AG04450 (cell line): Measurements from ENCODE around the gene SLC49A3. TPM values are rescaled to one million over a fixed set of nuclear protein-coding genes. Genes with fewer than 3 reads are reported as not detected.

Source experiments
- CTCF ChIA-PET: fragments of 300-600, 350-600 bp; formaldehyde crosslinking; extraction: SDS; loops from one replicate; lab custom pipeline; 2022; ENCODE audit warnings: antibody characterized with exemption, inconsistent platforms; lab: Charles Lee
- POLR2A ChIA-PET: fragments of 350-600 bp; formaldehyde crosslinking; extraction: SDS; loops from one replicate; lab custom pipeline; 2021; ENCODE audit warnings: antibody characterized with exemption, inconsistent platforms; lab: Yijun Ruan, JAX
- DNase-seq: peaks from one replicate; pipeline ENCODE4 v3.0.0-alpha.2; 2011; ENCODE audit warnings: low read depth, low spot score
- H3K27ac ChIP-seq: one replicate; pipeline ENCODE4 v1.5.1; 2012; ENCODE audit warnings: low read depth, low read length, control low read depth
- H3K27me3 ChIP-seq: one replicate; pipeline ENCODE4 v1.6.0; 2012; ENCODE audit warnings: low read length; ENCODE audit not compliant: control insufficient read depth, insufficient read depth
- H3K4me3 ChIP-seq: 2 replicates; pipeline ENCODE4 v1.5.1; 2011; ENCODE audit warnings: mild to moderate bottlenecking, low read depth, low read length, control low read depth
- H3K9me3 ChIP-seq: 2 replicates; pipeline ENCODE4 v1.5.1; 2012; ENCODE audit warnings: low read length; ENCODE audit not compliant: control insufficient read depth, insufficient read depth
- CTCF ChIP-seq: IDR thresholded peaks from 2 replicates; pipeline ENCODE4 v1.5.1; 2011; ENCODE audit warnings: low read depth, low read length, control low read depth, inconsistent platforms
- polyA plus RNA-seq: library from polyadenylated mRNA; depleted of rRNA; stranded (reverse); fragments of >200 nt; gene quantifications from 2 replicates; pipeline ENCODE4 v1.2.3, GENCODE V29; 2011

Gene SLC49A3
- polyA plus RNA-seq, 1 experiment: not detected

DNA sequence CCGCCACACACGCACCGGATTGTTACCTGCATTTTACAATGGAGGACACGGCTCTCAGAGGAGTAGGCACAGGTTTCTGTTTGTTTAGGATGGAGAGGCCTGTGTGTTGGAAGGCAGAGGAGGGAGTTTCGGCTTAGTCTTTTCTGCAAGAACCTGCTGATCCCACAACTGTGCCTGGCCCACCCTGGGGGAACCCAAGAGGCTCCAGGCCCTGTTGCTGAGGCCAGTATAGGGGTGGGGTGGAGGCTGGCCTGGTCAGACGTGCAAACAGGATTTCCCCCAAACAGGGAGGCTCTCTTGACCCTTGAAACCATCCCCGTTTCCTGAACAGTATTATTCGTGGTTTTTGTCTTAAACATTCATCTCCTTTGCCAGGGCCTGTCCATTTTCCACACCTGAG is 772 bp upstream of the SLC49A3 start:
- H3K9me3 ChIP-seq: peaks cover 5% of the 10 kb centered on the region; the same call in 1 of the 2 replicates
- no peak for DNase-seq
- H3K27me3 ChIP-seq: peaks cover 10% of the 10 kb centered on the region
- H3K27ac ChIP-seq: no peak overlapping the region
- POLR2A ChIA-PET: interaction anchor here (0.7 kb wide), 1 partner anchor 344 kb away, joined by 4 read pairs; no protein-coding TSS in a partner anchor
- CTCF ChIA-PET: no interaction called here
- no peak overlapping the region for H3K4me3 ChIP-seq
- TF ChIP-seq CTCF: no peak

DNA sequence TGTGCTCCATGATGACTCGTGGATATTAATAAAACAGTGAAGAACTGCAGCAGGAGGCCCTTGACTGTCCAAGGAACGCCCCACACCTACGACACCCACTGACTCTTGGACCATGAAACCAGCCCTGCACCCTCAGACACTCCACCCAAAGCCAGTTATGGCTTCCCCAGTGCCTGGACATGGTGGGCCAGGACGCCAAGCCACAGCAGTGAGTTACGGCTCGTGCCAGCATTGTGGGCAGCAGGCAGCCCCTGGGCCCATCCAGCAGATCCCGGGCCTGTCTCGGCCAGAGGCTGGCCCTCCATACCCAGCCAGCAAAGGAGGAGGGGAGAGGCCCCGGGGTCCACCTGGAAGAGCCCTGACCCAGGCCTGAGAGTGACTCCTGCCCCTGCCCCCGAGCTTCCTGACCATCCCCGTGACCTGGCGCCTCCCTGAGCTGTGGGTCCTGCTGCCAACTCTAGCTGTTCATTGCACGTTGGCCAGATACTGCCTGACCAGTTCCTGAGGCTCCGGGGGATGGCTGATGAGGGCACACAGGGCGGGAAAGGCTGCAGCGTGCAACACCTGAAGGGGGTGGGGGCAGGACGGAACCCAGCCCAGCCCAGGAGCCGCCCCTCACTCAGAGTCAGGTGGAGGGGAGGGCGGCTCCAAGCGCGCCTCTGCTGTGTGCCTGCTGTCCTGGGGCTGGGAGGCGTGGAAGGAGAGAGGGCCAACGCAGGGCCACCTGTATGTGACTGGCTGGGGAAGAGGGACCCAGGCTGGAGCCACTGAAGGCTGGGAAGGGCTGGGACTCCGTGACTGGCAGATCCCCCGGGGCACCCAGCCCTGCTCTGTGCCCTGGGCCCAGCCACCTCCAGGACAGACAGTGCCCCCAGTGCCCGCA is 739 bp downstream of the SLC49A3 start:
- CTCF ChIA-PET: interaction anchor here (1.7 kb wide), 1 partner anchor 54 kb away, joined by 8 read pairs; no protein-coding TSS in a partner anchor
- POLR2A ChIA-PET: interaction anchor here (1.1 kb wide), 1 partner anchor 14 kb away, joined by 6 read pairs; the partner anchor contains the start of genes ATP5ME and MYL5
- TF ChIP-seq CTCF: no peak
- Histone ChIP-seq H3K9me3 (peaks cover 5% of the 10 kb centered on the region; the same call in 1 of the 2 replicates), H3K27ac (no peak overlapping the region), H3K27me3 (peaks cover 4% of the 10 kb centered on the region), H3K4me3 (no peak overlapping the region)
- DNase-seq: no peak

DNA sequence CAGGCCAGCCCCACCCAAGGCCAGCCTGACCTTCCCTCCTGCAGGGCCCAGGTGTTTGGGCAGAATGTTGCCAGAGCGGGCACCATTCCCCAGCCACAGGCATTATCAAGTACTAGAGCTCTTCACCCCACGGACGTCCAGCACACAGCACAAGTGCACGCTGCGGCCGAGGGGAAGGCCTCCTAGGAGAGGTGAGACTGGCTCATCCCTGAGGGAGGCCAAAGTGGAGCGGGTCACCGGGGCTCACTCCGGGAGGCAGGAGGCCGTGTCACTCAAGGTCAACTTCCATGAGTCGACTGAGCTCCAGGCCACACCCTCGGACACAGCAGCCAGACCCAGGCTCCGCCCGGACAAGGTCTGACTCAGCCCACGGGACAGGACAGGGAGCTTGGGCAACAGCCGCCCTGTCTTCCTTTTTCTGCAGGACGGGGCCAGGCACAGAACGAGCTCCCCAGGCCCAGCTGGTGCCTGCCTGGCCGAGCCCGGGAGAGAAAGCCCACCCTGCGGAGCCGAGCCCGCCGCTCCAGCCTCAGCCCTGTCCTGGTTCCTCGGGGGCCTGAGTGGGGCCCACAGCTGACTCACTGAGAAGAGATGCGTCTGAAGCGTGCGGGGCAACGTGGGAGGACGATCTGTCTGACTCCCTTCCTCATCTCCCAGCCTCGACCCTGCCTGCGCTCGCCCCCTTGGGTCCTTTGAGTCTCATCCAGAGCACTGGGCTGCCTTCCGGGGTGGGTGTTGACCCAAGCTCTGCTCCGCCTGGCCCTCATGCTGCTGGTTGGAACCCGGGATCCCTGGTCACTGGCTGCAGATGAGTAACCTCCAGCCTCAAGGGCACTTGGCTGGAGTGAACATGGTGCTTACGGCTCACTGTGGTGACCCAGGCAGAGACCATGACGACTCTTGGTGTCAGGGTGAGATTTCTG is 1.6 kb downstream of the SLC49A3 start:
- no peak for DNase-seq
- Histone ChIP-seq H3K9me3 (peaks cover 5% of the 10 kb centered on the region; the same call in 1 of the 2 replicates), H3K27ac (peak overlapping the region; percentile 47), H3K27me3 (no peaks in the 10 kb centered on the region), H3K4me3 (no peak overlapping the region)
- CTCF ChIA-PET: interaction anchor here (1.4 to 1.7 kb wide), 2 partner anchors 12 to 55 kb away, joined by 4 to 8 read pairs; no protein-coding TSS in a partner anchor
- POLR2A ChIA-PET: interaction anchor here (0.6 to 1.1 kb wide), 3 partner anchors 13 to 80 kb away, joined by 3 to 6 read pairs (median 3); partner anchors contain the start of genes ATP5ME and MYL5
- TF ChIP-seq CTCF: no peak

GRCh38 chr4:686413-687040 is 2.4 kb downstream of the SLC49A3 start:
- no peaks in the 10 kb centered on the region for H3K27me3 ChIP-seq
- no peak overlapping the region for H3K4me3 ChIP-seq
- DNase-seq: no peak
- H3K9me3 ChIP-seq: peaks cover 5% of the 10 kb centered on the region; the same call in 1 of the 2 replicates
- POLR2A ChIA-PET: interaction anchor here (0.6 to 1.1 kb wide), 4 partner anchors 13 to 81 kb away, joined by 3 to 6 read pairs (median 3); partner anchors contain the start of genes ATP5ME and MYL5
- CTCF ChIA-PET: interaction anchor here (1.4 to 1.7 kb wide), 2 partner anchors 12 to 56 kb away, joined by 4 to 8 read pairs; no protein-coding TSS in a partner anchor
- H3K27ac ChIP-seq: no peak overlapping the region
- TF ChIP-seq CTCF: no peak
